Measurements from ENCODE around the gene TMEM94.
A peak's percentile ranks its signal among the peaks of the same experiment; 100 is the strongest.

The TMEM94 gene

DNA sequence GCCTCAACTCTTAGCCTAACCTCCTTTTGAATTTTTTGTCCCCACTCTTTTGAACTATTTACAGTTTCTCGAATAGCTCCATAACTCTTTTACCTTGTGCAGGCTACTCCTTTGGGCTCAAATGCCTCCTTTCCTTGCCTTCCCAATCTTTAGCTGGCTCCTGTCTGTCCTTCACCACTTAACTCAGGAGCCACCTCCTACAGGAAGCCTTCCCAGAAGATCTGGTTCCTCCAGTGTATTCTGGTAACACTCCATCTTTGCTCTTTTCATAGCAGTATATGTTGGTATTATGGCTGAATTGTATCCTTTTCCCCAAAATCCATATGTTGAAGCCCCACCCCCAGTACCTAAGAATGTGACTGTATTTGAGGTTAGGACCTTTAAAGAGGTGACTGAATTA lies 41.9 kb upstream of the TMEM94 start:
- no peak for DNase-seq
- Histone ChIP-seq H3K27ac (no peak overlapping the region), H3K27me3 (ENCODE audit: insufficient read depth, low read depth, severe bottlenecking) (no peaks in the 10 kb centered on the region), H3K36me3 (no peaks in the 10 kb centered on the region), H3K4me3 (ENCODE audit: low read depth, low read length) (no peak overlapping the region), H3K9me3 (ENCODE audit: severe bottlenecking) (no peaks in the 10 kb centered on the region)
- TF ChIP-seq CTCF (IDR thresholded peaks at IDR 0.05; ENCODE audit: low read depth, low read length): no peak

- TF ChIP-seq CTCF (IDR thresholded peaks at IDR 0.05; ENCODE audit: low read depth, low read length): no peak
- no peaks in the 10 kb centered on the region for H3K36me3 ChIP-seq
- no peak for DNase-seq
These were observed 40.4 kb upstream of the TMEM94 start for GRCh38 chr17:75416006-75416405.

GRCh38 chr17:75417054-75417580 lies 39.3 kb upstream of the TMEM94 start:
- H3K36me3 ChIP-seq: no peaks in the 10 kb centered on the region
- DNase-seq: no peak
- no peak overlapping the region for H3K27ac ChIP-seq
- no peaks in the 10 kb centered on the region for H3K9me3 ChIP-seq (ENCODE audit: severe bottlenecking)
- no peaks in the 10 kb centered on the region for H3K27me3 ChIP-seq (ENCODE audit: insufficient read depth, low read depth, severe bottlenecking)
- no peak for TF ChIP-seq CTCF (IDR thresholded peaks at IDR 0.05; ENCODE audit: low read depth, low read length)
- no peak overlapping the region for H3K4me3 ChIP-seq (ENCODE audit: low read depth, low read length)

More at GRCh38 chr17:75416006-75416405, 40.4 kb upstream of the TMEM94 start:
- H3K9me3 ChIP-seq (ENCODE audit: severe bottlenecking): no peaks in the 10 kb centered on the region
- no peaks in the 10 kb centered on the region for H3K27me3 ChIP-seq (ENCODE audit: insufficient read depth, low read depth, severe bottlenecking)
- H3K27ac ChIP-seq: no peak overlapping the region
- no peak overlapping the region for H3K4me3 ChIP-seq (ENCODE audit: low read depth, low read length)

- Histone ChIP-seq H3K27ac (no peak overlapping the region), H3K27me3 (ENCODE audit: insufficient read depth, low read depth, severe bottlenecking) (no peaks in the 10 kb centered on the region), H3K4me3 (ENCODE audit: low read depth, low read length) (no peak overlapping the region), H3K9me3 (ENCODE audit: severe bottlenecking) (no peaks in the 10 kb centered on the region), H3K36me3 (no peaks in the 10 kb centered on the region)
- no peak for TF ChIP-seq CTCF (IDR thresholded peaks at IDR 0.05; ENCODE audit: low read depth, low read length)
- DNase-seq: no peak
These were observed 37.9 kb upstream of the TMEM94 start for GRCh38 chr17:75418531-75418930.

GRCh38 chr17:75428543-75429469 lies 27.6 kb upstream of the TMEM94 start:
- DNase-seq: peak; percentile 49
- Histone ChIP-seq H3K27me3 (ENCODE audit: insufficient read depth, low read depth, severe bottlenecking) (no peaks in the 10 kb centered on the region), H3K27ac (peak overlapping the region; percentile 52), H3K4me3 (ENCODE audit: low read depth, low read length) (peak overlapping the region; percentile 43), H3K9me3 (ENCODE audit: severe bottlenecking) (no peaks in the 10 kb centered on the region), H3K36me3 (no peaks in the 10 kb centered on the region)
- no peak for TF ChIP-seq CTCF (IDR thresholded peaks at IDR 0.05; ENCODE audit: low read depth, low read length)

Data from WERI-Rb-1 (cell line).